GM18519 (cell line): ENCODE results near the gene NUDT19.
"Not testable (repeated sequence)": the region's sequence is repeated elsewhere in the genome, so short reads cannot be mapped to it uniquely, and the experiment has no call there.

Experiments
- ATAC-seq: cut with Tn5 transposase; IDR thresholded peaks from one replicate; pipeline ENCODE4 v1.9.1; 2021; ENCODE audit warnings: mild to moderate bottlenecking, moderate library complexity; ENCODE audit not compliant: unreplicated experiment, low FRiP score

NUDT19 gene

GRCh38 chr19:32704006-32704405 lies 12.4 kb downstream of the NUDT19 start:
- not testable (repeated sequence) for ATAC-seq

DNA sequence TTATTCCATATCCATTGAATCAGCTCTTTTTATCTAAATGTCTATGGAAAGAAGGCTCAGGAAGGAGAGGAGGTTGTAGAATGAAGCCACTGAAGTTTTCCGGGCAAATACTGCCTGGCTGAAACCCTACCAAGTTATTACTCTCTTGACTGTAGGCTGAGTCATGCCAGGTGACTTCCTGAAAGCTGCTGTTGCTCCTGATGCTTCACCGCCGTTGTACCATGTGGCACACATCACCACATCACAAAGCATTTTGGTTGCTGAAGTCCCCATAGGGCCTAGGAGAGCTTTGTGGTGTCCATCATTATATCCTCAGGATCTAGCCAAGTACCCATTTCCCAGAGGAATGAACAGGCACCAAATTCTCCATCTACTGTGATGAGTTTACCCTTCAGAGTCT lies 16.8 kb downstream of the NUDT19 start:
- no peak for ATAC-seq

DNA sequence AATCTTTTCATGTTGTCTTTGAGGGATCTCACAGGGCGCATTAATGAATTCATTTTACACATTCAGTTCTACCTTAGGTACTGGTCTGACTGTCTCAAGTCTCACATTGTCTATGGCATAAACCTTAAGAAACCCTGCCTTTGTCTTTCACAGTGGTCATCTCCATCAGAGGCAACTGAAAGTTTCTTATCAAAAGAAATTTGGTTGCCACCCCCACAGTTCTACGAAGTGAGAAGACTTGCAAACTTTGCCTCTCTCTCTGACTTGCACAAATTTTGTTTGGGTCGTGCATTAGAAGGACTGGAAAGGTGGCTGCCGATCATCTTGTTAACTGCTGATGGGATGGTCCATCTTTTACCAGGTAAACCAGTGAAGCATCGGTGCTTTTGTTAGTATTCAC lies 17.4 kb downstream of the NUDT19 start:
- no peak for ATAC-seq

GRCh38 chr19:32711747-32712146 lies 20.1 kb downstream of the NUDT19 start:
- ATAC-seq, result no peak

GRCh38 chr19:32716203-32716602 lies 24.6 kb downstream of the NUDT19 start:
- ATAC-seq, result not testable (repeated sequence)

GRCh38 chr19:32717496-32717895 lies 25.9 kb downstream of the NUDT19 start:
- no peak for ATAC-seq

GRCh38 chr19:32718286-32718685 lies 26.7 kb downstream of the NUDT19 start:
- ATAC-seq, result no peak

DNA sequence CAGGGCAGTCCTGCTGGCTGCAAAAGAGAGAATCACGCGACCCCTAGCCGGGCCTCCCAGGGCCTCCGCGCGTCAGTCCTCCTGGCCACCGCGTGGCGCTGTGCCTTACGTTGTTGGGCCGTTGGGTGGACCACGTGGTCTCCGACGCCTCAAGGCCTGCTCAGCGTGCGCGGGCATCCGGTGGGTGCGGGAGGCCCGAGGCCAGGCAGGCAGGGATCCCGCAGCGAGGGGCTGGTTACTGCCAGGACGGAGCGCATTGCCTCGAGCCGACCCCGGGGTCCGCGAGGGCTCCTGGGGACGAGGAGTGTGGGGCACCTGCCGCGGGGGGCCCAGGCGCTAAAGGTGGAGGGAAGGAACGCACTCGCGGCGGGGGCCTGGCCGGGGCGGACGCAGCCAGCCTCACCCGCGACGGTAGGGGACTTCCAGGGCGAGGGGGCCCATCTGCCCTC lies 28.0 kb downstream of the NUDT19 start, which contains the start of gene TDRD12:
Gene TDRD12 (plus strand): TSS at position 157 of the 449 bp plus-strand sequence. CDS start 306 bp downstream, outside the sequence.
- ATAC-seq, result no peak

- no peak for ATAC-seq
Observed at GRCh38 chr19:32720216-32720935, 28.8 kb downstream of the NUDT19 start.

DNA sequence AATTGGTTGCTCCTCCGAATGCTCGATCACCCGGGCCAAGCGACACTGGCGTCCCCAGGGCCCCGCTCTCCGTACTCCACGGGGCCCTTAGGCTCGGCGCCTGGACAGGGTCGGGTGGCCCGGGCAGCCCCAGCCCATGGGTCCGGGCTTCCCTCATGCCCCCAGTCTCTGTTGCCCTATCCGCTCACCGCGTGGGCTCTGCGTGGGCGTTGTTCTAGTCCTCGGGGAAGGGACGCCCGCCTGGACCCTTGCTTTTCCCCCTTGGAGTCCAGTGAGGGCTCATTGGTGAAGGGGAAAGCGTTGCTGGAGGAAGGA lies 29.3 kb downstream of the NUDT19 start:
- no peak for ATAC-seq

DNA sequence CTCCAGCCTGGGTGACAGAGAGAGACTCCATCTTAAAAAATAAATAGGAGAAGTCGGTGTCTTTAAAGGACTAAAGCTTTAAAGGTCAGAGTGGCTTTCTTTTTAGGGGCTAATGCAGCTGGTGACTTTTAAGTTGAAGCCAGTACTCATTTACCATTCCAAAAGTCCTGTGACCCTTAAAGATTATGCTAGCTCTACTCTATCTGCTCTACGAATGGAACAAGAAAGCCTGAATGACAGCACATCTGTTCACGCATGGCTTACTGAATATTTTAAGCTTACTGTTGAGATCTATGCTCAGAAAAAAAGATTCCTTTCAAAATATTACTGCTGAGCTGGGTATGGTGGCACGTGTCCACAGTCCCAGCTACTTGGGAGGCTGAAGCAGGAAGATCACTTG lies 44.3 kb downstream of the NUDT19 start:
- ATAC-seq, result no peak

DNA sequence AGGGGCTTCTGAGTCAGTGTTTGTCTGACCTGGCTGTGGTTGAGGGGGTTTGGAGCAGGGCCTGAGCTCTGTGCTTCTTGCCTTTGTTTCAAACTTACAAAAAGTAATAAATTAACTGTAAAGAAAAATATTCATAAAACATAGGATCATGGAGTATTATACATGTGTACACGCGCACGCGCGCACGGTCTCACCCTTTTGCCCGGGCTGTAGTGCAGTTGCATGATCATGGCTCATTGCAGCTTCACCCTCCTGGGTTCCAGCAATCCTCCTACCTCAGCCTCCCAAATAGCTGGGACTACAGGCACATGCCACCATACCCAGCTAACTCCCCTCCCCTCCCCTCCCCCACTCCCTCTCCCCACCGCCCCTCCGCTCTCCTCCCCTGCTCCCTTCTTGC lies 51.4 kb downstream of the NUDT19 start:
- no peak for ATAC-seq

DNA sequence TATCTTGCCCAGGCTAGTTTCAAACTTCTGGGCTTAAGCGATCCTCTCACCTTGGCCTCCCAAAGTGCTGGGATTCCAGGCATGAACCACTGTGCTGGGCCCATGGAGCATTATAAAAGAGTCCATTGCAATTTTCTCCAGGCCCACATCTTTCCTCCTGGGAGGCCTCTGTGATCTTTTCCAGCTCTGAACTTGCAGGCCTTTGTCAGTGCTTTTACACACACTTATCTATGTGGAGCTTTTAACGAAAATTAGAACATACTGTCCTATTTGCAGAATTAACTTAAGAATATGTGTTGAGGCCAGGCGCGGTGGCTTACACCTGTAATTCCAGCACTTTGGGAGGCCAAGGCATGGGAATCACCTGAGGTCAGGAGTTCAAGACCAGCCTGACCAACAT lies 51.8 kb downstream of the NUDT19 start:
- no peak for ATAC-seq

- no peak for ATAC-seq
Observed at GRCh38 chr19:32744555-32745325, 53.1 kb downstream of the NUDT19 start.

GRCh38 chr19:32745594-32746251 lies 54.1 kb downstream of the NUDT19 start:
- ATAC-seq, result not testable (repeated sequence)

- not testable (repeated sequence) for ATAC-seq
Observed at GRCh38 chr19:32746631-32747196, 55.1 kb downstream of the NUDT19 start.

DNA sequence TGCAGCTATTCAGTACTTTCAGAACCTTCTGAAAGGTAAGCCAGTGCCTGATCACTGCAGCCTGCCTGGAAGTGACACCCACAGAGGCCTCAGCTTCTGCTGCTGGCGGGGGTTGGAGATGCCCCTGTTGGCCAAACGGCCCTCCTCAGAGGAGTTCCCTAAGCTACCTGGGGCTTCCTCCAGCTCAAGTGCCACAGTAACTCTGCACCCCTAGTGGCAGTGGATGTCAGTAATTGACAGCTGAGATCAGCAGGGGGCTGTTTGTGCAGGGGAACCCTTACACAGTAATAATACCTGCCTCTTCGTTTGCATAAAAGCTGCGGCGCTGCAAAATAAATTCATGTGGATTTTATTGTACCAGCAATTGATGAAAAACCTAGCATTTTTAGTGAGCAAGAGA lies 56.9 kb downstream of the NUDT19 start:
- no peak for ATAC-seq

DNA sequence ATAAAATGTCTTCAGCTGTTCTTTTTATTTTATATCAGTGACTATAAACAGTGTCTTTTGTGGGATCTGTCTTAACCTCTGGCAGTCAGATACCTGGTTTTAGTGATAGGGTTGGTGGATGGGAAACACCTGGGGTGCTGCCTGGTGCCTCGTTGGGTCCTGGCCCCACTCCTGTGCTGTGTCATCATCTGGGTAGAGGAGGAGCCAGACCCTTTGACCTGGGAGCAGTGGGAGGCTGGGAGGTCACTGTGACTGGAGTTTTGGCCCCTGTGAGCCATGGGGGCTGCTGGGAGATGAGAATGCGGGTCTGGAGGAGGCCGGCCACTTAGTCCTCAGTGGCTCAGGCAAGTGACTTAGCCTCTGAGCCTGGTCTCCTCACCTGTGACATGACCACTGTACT lies 57.3 kb downstream of the NUDT19 start:
- no peak for ATAC-seq

DNA sequence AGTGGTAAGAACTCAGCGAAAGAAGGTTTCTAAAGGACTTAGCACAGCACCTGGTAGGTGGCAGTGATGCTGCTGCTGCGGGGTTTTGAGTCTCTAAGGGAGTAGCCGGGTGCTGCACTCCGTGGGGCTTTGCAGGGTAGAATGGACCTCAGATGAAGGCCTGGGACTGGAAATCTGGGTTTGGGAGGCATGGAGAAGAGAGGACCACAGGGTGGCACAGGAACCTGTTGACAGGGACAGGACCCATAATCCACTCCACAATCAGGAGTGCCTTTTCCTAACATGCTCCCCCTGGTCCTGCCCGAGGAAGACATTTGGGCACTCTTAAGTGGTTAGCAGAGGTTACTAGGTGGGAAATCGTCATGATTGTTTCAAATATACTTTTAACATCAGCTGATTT lies 57.7 kb downstream of the NUDT19 start:
- ATAC-seq, result no peak

DNA sequence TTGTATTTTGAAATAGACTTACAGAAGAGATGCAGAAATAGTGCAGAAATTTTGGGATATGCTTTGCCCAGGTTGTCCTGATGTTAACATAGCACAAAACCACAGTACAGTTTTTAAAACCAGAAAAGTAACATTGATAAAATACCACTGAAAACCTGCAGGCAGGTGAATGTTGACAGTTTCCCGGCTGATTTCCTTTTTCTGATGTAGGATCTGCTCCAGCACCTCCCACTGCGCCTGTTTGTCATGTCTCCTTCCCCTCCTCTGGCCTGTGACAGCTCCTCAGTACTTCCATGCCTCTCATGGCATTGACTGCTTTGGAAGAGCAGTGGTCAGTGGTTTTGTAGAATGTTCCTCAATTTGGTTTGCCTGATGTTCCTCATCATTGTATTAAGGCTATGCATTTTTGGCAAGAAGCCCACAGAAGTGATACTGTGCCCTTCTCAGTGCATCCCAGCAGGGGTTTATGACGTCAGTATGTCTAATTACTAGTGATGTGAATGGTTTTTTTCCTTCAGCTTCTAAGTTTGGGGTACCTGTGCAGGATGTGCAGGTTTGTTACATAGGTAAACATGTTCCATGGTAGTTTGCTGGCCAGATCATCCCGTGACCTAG lies 58.9 kb downstream of the NUDT19 start:
- no peak for ATAC-seq

GRCh38 chr19:32751066-32751465 lies 59.4 kb downstream of the NUDT19 start:
- no peak for ATAC-seq
